Stimulated activated CD8-positive, alpha-beta memory T cell treated with anti-CD3 and anti-CD28 coated beads, Interleukin-12 subunit alpha, Interleukin-12 subunit beta, amount 100 ng/mL, for 4 hours (primary cell): ENCODE data around the gene CD47.

Experiments used
- DNase-seq: peaks from one replicate; pipeline ENCODE4 v3.0.0-alpha.2; 2020; ENCODE audit warnings: low read depth

CD47 gene

DNA sequence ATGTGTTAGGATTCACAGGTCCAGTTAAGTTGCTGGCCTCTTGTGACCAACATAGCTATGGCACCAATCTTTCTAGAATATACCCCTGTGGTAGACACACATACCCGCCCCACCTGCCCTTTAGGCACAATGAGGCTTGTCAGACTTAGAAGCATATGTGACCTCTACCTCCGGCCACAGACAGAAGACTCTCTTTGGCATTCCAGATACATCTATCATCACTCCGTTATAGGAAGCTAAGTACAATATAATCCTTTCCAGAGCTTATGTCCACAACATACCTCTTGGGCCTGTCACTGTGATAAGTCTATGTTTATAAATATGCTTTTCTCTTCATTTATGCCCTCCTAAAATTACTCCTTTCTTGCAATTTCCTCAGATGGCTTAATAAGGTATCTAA is 39.8 kb downstream of the CD47 start:
- DNase-seq = no peak

DNA sequence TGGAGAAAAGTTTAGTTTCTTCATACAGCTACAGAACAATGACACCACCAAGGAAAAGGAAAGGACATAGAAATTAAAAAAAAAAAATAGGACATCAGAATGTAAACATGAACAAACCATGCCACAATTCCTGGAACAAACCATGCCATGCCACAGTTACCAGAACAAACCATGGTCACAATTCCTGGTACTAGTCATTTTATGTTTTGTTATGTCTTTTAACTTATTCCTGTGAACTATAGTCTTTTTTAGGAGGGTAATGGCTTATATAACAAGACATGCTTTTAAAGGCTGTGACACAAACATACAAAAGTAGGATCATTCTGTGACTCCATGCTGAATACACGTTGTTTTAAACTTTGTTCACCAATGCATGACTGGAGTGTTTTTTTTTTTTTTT is 42.8 kb downstream of the CD47 start:
- no peak for DNase-seq

DNA sequence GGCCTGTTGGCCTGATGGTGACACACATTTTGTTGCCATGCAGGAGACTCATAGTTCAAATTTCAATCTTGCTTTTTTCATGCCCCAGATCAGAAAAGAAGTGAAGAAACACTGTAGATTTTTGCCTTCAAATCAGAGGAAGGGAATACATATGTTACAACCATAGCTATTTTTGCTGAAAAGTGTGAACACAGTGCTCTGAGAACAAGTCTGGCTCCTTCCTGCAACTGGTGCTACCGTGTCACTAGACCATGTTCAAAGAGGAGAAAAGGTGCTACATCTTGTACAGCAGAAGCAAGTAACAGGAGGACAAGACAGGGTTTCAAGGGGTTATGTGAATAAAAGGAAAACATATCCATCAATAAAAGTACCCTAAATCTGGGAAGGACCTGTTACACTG is 44.6 kb downstream of the CD47 start:
- no peak for DNase-seq

DNA sequence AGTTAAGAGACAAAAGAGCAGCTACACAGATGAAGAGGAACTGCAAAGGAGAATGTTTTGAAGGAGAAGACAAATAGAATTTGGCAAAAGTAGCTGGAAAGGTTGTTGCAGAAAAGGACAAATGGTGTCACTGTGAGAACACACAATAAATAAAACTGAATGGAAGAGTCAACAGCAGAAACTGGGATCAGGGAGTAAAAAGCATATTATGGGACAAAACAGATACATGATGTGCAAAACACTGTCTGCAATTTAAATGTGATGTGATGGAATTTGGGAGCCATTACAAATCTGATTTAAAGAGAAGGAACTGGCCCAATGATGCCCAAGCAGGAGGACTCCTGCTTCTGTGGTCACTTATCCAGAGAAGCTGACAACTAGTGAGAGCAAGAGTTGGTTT is 46.1 kb downstream of the CD47 start:
- DNase-seq = no peak

DNA sequence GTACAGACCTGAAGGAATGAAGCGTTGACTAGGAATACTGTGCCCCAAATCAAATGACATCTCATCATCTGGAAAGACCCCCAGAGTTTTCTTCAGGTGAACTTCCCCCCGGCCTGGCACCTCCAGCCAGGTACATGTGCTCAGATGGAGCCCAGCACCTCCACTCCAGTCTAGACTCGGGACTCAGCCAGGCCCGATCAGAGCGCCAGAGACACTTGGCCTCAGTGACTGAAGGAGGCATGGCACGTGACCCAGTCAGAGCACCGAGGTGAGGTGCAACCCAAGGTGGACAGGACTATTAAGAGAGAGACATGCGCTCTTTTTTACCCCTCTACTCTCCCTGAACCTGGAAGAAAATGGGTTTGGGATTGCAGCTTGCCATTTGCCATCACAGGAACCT is 48.5 kb downstream of the CD47 start:
- DNase-seq = no peak

DNA sequence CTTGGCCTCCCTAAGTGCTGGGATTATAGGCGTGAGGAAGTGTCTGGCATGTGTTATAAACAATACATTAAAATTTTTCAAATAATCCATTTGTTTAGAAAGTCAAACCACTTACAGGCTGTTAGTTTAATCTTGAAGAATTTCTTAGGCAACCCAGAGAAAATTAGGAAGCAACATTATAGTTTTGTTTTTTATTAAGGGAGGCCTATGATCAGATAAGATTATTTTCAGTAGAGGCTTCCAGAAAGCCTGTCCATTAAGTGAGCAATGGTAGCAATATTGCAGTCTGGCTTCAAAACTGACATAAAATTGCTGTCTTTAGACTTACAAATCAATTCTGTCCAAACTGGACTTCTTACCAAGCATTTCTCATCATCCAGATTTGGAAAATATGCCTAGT is 49.6 kb downstream of the CD47 start:
- DNase-seq = no peak

DNA sequence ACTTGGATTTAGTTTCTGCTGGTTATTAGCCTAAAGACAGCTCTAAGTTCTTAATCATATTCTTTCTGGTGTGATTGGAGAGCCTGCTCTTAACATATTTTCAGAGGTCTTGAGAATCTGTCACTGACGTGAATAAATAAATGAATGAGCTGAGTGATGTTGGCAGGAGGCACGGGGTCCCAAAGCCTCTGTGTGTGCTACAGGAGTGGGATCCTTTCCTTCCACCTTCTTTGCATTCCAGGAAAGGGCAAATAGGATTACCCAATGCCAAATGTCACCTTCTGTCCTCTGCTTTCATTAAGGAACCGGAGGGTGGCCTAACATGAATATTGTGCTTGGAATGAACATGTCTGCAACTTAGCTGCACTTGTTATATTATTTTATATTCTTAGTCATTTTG is 53.1 kb downstream of the CD47 start:
- DNase-seq = no peak

DNA sequence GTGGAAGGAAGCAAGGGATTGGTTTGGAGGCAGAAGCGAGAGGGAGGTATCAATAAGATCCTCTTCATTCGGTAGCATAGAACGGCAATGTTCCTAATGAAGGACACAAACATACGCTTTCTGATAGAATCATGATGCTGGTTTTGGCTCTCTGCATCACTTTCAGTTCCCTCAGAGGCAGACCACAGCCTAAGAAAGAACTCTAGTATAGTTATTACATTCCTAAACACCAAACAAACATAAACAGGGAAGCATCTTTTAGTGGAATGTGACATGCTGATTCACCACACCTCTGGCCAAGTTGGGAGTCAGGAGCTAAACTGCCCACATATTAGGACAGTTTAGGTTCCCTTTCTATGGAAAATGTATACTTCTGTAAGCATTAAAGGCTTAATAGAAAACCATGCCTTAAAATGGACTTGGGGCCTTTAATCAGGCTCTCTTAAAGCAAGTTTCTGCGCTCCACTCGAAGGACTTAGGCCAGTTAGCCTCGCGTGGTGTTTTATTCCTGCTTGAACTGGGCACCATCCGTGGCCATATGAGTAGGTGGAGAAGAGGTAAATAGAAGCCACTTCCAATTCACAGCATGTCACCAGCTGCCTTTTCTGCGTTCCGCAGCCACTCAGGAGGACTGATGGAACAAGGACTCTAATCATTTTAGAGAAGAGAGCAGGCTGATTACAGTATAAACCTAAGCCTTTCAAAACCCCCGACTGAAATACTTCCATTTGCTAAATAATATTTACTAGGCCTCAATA is 53.7 kb downstream of the CD47 start:
- no peak for DNase-seq

DNA sequence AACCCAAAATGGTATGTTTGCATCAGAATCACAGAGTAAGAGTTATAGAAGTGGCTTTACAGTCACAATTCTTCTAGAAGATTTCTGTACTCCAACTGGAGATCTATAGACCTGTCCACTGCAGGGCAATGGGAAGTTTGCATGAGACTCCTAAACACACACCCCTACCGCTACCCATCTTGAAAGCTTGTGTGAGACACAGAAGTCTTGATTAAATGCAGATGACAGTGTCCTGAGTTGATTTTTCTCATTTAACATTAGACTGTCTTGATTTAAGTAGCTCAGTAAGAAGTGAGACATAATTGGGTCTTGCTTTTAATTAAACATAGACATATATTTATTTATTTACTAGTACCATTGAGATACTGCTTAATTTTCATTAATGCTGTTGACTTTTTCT is 54.4 kb downstream of the CD47 start:
- DNase-seq = no peak

DNA sequence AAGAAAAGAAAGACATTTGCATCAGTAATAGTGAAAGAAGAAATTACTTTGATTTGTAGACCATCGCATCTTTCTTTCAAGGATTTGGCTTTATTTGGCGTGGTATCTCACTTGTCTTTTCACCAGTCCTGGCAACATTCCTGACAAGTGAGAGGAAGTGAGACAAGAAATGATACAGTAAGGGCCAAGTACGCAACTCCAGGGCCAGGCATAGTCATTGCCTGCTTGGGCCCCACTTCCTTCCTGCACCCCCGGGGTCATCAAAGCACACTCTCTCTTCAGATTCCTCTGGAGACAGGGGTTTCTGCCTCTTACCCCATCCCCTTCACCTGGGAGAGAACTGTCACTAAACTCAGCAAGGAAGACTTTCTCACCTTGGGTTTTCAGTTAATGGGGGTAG is 55.1 kb downstream of the CD47 start:
- DNase-seq = no peak

DNA sequence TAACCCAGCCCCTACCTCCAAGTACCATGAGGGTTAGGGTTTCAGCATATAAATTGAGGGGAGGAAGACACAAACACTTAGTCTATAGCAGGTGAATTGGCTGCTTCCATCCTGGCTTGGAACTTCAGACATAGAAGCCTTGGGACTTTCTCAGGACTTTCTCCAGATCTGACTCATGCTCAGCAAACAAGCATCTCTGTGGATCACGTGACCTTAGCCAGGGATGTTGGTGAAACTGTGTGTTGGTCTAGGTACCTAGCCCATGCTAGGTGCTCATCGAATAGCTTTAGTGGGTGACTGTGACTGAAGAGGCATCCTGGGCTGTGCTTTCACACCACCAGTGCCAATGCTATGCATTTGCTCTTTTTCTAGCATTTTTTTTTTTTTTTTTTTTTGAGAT is 58.9 kb downstream of the CD47 start:
- no peak for DNase-seq

DNA sequence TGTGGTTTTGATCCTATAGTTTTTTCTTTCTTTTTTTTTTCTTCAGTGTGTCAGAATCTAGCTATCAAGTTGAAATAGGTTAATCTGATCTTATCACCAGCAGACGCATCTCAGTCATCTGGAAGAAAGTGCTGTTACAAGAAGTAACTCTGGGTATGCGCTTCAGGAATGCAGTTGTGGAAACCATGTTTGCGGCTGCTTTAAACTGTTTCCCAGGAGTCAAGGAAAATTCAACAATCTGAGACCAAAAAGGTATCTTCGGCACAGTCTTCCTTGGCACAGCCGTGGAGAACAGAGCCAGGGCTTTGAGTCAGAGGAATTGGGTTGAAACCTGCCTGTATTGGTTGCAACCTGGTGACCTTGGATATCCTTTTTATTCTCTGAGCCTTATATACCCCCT is 59.9 kb downstream of the CD47 start:
- no peak for DNase-seq

DNA sequence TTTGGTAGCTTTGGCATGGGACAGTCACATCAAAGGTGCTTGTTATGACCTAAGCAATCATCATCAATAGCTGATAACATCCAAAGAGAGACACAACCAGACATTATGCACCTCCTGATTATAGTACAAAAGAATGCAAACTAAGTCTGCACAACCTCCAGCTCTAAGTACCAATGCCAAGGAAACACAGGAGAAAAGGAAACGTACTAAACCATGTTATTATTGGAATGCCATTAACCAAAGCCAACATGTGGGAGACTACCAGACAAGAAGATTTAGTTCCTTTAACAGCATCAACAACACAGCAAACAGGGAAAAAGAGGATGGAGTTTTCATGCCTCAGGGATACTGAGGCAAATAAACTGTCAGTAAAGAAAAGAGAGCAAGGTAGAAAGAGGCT is 61.4 kb downstream of the CD47 start:
- no peak for DNase-seq

DNA sequence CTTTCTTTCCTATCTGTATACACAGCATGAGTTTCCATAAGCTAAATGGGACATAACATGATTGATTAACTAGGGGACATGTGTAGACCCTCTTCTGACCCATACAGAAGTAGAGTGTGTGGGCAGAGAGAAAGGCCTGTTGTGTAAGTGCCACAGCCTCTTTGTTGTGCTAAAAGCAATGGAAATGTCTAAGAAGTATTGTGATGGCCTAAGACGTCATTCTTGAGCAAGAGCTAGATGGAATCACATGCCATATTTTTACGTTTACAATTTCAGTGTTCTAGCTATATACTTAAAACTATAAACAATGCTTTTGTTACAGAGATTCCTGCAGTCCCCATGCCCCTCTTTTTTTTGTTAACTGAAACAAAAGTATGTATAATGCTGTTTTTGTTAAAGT is 61.9 kb downstream of the CD47 start:
- no peak for DNase-seq

DNA sequence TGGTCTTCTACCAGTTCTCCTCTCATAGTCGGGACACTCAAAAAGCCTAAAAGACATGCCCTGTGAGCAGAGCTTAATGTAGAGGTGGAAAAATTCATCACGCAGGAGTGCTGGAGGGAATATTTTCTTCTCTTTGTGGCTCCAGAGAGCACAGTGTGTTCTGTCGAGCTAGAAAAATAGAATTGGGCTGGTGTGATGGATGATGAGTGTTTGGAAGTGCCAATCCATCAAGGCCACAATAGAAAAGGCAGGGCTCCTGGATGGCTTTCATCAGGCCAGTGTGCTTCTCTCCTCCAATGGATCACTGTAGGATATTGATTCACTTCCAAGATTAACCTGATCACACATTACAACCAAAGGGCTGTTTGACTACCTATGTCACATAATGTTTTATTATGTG is 65.7 kb downstream of the CD47 start:
- DNase-seq = no peak

DNA sequence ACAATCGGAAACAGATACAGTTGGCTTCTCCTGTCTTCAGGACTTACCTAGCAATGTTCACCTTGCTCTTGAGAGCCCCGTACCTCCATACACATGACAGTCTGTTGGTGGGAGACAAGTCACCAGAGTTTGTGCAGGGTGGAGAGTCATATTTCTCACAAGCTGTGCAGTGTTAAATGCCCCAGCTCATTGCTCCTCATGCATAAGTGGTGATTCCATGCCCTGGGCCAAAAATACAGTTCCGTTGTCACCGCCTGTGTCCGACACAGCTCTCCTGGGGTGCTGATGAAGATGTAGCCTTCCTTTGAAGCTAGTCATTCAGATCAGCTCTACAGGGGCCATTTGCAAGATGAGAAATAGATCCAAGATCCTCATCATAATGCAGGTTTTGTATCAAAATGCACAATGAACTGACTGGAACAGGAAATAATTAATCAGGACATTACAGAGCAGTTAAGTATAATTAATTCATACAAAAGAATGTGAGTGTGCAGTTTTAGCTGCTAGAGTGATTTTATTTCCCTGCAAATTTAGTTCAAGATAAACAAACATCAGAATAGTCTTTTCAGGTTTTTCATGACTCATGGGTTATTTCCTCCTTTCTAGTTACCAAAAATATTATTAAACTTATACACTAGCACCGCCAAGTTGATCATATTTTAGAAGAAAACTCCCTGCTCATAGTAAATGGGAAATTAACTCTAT is 66.5 kb downstream of the CD47 start:
- no peak for DNase-seq

DNA sequence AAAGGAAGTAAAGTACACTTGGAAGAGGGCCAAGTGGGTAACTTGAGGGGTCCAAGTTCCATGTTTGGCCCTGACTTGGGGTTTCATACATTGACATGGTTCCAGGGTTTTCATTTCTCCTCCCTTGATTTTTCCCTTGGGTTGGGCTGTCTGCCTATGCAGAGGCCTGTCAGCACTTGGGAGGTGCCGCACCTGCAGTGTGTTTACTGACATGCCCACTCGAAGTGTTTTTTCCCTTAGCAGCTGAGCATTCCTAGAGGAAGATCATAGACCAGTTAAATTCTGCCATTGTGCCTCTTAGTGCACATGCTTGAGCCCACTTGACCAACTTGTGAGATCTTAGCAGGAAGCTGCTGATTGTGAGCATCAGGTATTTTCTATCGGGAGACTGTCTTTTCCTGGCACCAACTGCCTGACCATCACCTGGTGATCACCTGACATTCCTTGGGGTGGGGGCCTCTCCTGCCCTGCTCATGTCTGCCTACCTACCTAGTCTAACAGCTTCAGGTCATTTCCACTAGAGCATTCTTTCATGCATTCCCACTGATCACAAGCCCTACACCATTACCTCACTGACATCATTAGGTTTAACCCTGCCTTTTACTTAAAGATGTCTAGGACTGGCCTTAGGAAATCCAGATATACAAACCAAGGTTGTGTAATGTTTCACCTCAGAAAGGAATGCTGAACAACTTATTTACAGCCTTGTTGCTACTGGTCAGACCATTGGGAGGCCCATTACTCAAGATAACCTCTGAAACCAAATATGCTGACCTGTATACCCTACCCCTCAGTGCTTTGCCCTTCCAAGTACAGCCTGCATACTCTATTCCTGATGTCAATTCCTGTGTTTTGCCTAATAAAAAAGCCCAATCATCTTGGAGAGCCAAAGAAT is 68.3 kb downstream of the CD47 start:
- no peak for DNase-seq

DNA sequence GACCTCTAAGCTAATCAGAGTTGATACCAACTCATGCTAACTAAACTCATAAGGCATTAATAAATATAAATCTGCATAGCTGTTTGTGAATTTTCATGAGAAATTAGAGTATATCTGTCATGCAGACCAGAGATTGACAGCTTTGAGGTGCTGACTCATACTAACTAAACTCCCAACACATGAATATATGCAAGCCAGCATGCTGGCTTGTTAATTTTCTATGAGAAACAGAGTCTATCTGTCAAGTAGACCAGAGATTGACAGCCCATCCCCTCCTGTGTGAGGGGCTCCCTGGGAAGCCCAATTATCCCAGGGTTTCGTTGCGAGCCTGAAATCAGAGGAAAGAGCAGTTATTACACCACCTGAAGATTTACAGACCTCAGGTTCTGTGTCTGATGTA is 69.3 kb downstream of the CD47 start:
- no peak for DNase-seq

DNA sequence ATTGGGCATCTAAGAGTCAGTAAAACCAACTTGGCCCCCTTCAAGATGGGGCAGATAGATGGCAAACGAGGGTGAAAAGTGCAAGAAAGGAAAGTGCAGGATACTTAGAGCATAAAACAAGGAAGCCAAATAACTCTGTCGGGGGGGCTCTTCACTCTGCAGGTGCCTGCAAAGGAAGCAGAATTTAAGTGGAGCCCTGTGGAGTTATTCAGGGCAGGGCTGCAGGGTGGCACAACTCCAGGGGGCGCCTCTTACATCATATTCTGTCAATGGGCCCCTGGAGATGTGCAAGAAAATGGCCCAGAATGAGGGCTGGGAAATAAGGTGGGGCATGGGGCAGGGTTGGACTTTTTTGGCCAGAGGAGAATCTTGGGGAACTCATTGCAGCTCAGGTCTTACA is 69.7 kb downstream of the CD47 start:
- no peak for DNase-seq

DNA sequence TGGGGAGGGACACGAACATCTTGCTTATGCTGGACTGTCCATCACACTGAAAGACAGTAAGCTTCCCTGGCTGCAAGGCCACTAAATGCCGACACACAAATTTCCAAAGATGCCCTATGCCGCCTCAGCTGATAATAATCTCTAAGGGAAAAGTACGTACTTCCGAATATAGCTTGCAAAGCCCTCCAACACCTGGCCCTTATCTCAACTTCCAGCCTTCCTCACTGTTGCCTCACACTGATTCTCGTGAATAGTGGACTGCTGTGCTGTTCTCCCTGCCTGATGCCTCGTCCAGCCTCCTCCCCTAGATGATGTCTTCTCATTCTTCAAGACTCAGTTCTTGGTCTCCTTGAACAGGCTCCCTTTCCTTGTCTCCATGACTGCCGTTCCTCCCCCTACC is 72.3 kb downstream of the CD47 start:
- DNase-seq = no peak

DNA sequence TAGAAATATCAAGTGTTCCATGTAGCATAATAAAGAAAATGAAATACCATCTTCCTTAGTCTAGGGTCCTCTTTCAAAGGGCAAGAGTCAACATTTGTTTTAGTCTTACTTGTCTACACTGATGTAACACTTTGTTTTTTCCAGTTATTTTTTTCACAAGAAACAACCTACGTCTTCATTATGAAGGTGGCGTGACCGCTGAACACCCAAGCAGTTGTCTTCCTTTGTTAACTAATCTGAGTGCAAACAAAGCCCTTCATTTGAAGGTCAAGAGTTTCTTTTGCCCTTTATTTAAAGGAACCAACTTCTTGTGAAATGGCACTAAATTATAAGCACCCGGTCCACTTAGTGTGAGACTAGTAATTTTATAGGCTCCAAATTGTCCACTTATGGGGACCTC is 73.2 kb downstream of the CD47 start:
- DNase-seq = no peak

DNA sequence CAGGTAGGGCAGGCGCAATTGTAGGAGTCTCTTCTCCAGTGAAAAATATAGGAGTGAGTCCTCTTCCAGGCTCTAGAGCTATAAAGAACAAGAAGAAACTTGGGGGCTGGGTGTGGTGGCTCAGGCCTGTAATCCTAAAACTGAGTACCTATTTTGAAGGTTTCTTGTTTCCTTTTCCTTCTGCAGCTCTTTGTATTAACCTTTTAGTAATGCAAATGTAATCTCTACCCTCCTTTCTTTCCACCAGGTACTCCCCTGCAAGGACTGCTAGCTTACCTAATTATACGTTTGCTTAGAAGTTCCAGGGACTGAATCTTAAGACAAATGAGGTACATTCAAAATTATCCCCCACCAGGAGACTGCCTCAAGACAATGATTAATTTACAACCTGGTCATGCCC is 75.9 kb downstream of the CD47 start:
- DNase-seq = no peak
